ENCODE measurements around the gene ST3GAL6. TPM values are rescaled to one million over a fixed set of nuclear protein-coding genes. Genes with fewer than 3 reads are reported as not detected.
A peak's percentile ranks its signal among the peaks of the same experiment; 100 is the strongest.

Gene ST3GAL6
- total RNA-seq, 2 experiments from 2014 or later, result 0.28 to 0.58 TPM

DNA sequence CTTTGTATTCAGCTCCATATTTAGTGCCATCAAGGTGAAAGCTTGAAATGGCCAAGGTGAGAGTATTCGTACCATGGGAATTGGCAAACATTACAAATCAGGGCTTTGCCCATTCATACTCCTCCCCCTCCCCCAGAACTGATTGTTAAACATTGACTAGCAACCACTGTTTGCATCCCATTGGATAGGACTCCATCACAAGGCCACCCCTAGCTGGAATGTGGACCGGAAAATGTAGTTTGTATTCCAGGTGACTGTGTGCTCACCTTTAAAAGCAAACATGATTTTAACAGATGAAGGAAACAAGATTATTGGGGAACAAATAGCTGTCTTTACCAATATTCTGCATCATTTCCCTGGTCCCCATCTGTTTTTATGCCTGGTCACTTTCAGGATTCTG is 14.1 kb downstream of the ST3GAL6 start:
- Mint-ChIP-seq H3K27me3 (peaks cover 19% of the 10 kb centered on the region), H3K9me3 (no peaks in the 10 kb centered on the region), H3K4me1 (peaks cover 19% of the 10 kb centered on the region), H3K36me3 (no peaks in the 10 kb centered on the region), H3K4me3 (no peak overlapping the region), H3K27ac (no peak overlapping the region)
- no peak for DNase-seq

DNA sequence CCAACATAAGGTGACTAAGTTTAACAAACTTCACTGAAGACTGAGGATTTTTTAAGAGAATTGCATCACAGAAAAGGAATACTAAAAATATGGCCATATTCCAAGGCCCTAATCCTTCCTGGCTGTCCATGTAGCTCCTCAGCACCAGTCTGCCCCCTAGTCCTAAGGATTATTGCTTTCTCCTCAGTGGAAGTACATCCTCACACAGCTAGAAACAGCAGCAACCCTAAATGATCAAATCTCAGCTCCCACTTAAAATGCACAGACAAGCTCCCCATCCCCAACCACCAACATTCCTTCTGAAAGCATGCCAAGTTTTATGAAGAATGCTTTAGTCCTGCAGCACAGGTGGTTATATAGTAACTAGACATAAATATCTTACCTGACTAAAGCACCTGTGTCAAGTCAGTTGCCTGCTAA is 14.7 kb downstream of the ST3GAL6 start:
- Mint-ChIP-seq H3K27ac (no peak overlapping the region), H3K4me1 (peaks cover 19% of the 10 kb centered on the region), H3K4me3 (no peak overlapping the region), H3K9me3 (no peaks in the 10 kb centered on the region), H3K27me3 (peaks cover 19% of the 10 kb centered on the region), H3K36me3 (no peaks in the 10 kb centered on the region)
- DNase-seq, result no peak

DNA sequence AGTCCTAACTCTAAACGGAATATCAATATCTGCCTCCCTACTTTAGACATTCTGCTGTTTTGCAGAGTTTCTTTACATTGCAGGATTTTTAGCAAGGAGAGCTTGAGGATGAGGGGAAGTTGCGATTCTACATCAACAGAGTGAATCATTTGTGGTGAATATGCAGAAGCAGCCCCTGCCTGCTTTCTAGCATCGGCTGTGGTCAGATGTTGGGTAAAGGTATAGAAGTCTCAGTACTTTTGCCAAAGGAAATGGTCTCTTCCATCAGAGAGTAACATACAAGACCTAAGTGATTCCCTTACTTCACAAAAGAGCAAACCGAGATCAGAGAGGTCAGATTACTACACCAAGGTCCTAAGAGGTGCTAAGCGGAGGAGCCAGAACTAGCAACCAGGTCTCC is 15.2 kb downstream of the ST3GAL6 start:
- H3K27ac Mint-ChIP-seq, result no peak overlapping the region
- H3K4me1 Mint-ChIP-seq, result peaks cover 21% of the 10 kb centered on the region

DNA sequence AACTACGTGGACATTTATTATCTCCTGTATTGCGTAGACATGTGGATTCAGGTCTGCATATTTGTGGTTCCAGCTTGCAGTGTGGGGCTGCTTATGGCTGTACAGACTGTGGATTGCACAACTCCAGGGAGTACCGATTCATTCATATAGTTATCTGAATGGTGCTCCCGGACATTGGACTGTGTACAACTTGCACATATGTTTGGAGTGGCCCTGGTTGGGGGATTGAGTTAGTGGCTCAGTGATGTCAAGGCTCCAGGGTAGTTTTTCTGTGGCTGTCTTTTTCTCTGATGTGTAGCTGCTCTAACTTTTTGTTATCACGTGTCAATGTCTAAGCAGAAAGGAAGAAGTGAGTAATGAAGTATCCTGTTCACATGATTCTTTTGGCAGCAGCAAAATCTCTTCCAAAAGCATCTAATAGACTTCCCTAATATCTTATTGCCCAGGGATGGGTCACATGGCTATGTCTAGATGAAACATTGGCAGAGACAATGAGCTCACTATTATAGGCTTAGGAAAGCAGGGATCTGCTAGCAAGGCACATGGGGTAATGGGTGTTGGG is 15.8 kb downstream of the ST3GAL6 start:
- Mint-ChIP-seq H3K4me3 (no peak overlapping the region), H3K27me3 (peaks cover 22% of the 10 kb centered on the region), H3K9me3 (no peaks in the 10 kb centered on the region), H3K4me1 (peaks cover 22% of the 10 kb centered on the region), H3K27ac (no peak overlapping the region), H3K36me3 (no peaks in the 10 kb centered on the region)
- no peak for DNase-seq

More for the DNA sequence above, 15.2 kb downstream of the ST3GAL6 start:
- Mint-ChIP-seq H3K27me3 (peaks cover 22% of the 10 kb centered on the region), H3K4me3 (no peak overlapping the region), H3K9me3 (no peaks in the 10 kb centered on the region), H3K36me3 (no peaks in the 10 kb centered on the region)
- DNase-seq, result no peak

DNA sequence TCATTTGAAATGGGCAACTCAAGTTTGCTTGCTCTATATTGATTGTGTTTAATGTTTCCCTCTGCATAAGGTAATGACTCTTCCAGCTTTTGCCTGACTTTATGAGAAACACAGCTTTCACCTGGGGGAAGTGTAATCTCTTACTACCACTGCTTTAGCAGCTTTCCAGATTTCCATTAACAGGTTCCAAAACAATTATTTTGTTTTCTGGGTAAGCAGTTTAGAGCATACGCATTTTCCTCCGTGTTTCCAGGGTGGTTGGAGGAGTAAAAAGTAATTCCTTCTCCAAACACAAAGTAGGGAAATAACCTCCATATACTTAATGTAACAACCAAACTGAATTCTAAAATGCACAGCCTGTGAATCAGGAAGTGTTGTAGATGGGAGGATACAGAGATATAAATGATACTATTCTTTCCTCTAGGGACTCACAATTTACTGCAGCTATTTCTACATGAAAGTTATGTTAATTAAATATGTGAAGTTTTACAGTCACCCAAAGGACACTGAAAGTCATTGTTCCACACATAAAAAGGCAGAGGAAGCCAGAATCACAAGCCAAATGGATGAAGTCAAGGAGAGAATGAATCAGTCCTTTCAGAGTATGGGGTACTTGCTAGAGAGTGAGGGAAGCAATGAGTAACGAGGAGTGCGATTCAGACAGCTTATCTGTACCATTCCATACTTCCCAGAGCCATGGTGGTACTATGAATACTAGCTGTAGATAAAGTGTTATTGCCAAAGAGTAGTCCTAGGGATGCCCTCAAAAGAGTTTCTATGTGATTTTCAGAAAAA is 16.6 kb downstream of the ST3GAL6 start:
- DNase-seq, result no peak
- no peak overlapping the region for H3K4me3 Mint-ChIP-seq
- H3K36me3 Mint-ChIP-seq, result no peaks in the 10 kb centered on the region
- peak overlapping the region; percentile 52 for H3K27ac Mint-ChIP-seq
- H3K27me3 Mint-ChIP-seq, result peaks cover 22% of the 10 kb centered on the region
- H3K4me1 Mint-ChIP-seq, result peaks cover 22% of the 10 kb centered on the region
- H3K9me3 Mint-ChIP-seq, result no peaks in the 10 kb centered on the region

DNA sequence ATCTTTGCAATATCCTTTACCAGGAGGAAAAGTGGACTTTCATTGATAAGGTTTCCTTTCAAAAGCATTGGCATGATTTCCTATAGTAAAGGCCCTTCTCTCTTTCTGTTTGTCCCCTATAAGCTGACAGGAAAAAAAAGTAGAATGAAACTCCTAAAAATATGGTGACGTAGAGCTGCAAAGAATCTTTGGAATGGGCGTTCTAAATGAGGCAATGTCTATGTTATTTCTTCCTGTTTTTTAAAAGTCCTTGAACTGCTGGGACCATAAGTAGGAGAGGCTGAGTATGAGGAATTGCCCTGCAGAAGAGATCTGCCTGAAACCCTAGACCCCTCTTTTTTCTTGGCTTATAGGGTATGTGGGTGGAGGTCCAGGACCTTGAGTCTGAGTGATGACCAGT is 17.2 kb downstream of the ST3GAL6 start:
- Mint-ChIP-seq H3K4me3 (no peak overlapping the region), H3K27ac (no peak overlapping the region), H3K36me3 (no peaks in the 10 kb centered on the region), H3K4me1 (peaks cover 23% of the 10 kb centered on the region), H3K27me3 (peaks cover 22% of the 10 kb centered on the region), H3K9me3 (no peaks in the 10 kb centered on the region)
- no peak for DNase-seq

DNA sequence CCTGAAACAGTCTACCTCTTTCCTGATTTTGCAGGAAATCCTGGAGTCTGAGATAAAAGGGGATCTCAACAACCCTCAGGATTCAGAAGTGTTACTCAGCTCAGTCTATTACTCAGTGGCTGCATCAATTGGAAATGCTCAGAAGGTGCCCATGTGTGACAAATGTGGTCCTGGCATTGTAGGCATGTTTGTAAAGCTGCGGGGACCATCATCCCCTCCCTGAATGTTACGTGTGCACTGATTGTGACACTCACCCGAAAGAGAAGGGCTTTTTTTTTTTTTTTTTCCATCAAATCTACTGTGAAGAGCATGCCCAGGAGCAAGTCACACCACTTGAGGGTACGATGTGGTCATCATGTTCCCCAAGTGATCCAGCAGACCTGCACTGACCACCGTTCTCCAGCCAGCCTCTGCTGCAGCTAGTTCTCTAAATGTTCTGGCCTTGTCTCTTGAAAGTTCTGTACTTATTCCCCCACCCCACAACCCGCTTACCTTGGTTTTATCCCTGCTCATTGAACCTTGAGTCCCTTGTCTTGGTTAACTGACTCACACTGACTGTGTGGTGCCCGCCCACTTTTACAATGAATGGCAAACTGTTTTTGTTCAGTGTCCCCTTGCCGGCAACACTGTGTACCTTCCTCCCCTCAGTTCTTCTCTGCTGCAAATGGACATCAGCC is 19.8 kb downstream of the ST3GAL6 start:
- H3K4me3 Mint-ChIP-seq, result no peak overlapping the region
- peaks cover 15% of the 10 kb centered on the region for H3K27me3 Mint-ChIP-seq
- no peak for DNase-seq
- no peak overlapping the region for H3K27ac Mint-ChIP-seq
- H3K9me3 Mint-ChIP-seq, result no peaks in the 10 kb centered on the region
- peaks cover 35% of the 10 kb centered on the region for H3K4me1 Mint-ChIP-seq
- H3K36me3 Mint-ChIP-seq, result no peaks in the 10 kb centered on the region

DNA sequence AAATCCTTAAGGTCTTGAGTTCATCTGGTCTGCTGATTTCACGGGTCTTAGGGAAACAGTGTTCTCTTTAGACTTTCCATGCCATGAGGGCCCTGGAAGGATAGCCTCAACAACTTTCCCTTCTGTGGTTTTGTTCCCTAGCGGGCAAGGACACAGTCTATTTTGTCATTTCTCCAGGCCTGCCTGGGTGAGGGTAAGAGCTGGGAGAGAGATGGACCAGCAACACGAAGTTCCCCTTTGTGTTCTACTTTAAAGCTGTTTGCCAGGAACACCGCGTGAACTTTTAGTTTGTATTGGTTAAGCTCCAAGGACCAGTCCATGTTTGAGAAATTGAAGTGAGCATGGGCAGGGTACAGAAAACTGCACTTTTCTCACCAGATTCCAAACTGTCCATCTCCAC is 20.9 kb downstream of the ST3GAL6 start:
- H3K4me1 Mint-ChIP-seq, result peaks cover 28% of the 10 kb centered on the region

DNA sequence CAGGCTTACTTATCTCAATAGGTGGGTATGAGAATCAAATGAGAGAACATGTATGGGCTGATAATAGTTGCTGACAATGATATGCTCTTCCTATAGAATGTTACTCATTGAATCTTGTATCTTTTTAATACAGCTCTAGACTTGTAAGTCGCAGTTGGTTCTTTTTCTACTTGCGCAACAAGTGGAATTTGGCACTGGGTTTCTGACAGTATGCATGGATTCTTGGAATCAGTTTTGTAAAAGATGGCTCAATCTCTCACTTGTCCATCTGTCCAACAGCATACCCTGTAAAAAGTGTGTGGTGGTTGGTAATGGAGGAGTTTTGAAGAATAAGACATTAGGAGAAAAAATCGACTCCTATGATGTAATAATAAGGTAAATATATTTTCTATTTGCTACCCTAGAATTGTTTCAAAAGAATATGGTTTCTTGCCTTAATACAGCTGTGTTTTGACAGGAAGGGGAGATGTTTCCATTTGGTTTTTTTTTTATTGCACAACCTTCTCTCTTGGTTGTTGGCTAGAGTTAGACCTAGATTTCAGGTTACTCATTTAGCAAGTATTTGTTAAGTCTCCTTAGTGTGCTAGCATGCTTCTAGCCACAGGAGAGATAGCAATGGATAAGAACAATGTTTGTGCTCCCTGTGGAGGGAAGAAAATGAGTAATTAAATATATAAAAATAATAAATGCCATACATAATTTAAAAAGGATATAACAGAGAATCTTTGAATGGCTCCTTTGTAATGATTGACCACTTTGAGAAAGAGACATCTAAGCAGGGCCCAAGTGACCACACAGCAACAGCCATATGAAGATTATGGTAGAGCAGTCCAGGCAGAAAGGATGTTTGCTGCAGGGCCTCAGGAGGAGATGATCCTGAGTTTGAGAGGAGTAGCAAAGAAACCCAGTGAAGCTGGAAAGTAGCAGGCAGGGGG is 21.8 kb downstream of the ST3GAL6 start:
- Mint-ChIP-seq H3K27me3 (peaks cover 7% of the 10 kb centered on the region), H3K9me3 (no peaks in the 10 kb centered on the region), H3K4me1 (peaks cover 21% of the 10 kb centered on the region), H3K4me3 (no peak overlapping the region), H3K27ac (peak overlapping the region; percentile 76), H3K36me3 (no peaks in the 10 kb centered on the region)
- no peak for DNase-seq

More for the DNA sequence above, 20.9 kb downstream of the ST3GAL6 start:
- Mint-ChIP-seq H3K27ac (no peak overlapping the region), H3K4me3 (no peak overlapping the region), H3K9me3 (no peaks in the 10 kb centered on the region), H3K36me3 (no peaks in the 10 kb centered on the region), H3K27me3 (peaks cover 9% of the 10 kb centered on the region)
- no peak for DNase-seq

DNA sequence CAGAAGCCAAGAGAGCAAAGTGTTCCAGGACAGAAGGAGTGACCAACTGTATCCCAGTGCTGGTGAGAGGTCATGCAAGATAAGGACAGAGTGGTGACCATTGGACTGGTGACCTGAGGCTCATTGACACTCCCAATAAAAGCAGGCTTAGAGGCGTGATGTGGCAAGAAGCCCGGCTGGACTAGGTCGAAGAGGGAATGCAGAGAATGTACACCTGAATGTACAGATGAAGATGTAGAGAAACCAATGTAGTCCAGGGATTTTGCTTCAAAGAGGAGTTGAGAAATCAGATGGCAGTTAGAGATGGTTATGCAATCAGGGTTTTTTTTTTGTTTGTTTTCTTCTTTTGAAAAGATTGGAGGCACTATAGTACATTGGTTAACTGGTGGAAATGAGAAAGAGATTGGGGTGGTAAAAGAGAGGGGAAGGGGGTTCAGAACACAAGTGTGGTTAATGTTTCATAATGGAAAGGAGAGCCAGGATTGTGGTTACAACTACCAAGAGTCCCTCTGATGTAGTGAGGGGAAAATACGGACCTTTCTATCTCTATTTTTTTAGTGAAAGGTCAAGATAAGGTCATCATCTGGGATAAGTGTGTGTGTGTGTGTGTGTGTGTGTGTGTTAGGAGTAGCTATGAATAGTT is 23.3 kb downstream of the ST3GAL6 start:
- H3K4me3 Mint-ChIP-seq, result no peak overlapping the region

DNA sequence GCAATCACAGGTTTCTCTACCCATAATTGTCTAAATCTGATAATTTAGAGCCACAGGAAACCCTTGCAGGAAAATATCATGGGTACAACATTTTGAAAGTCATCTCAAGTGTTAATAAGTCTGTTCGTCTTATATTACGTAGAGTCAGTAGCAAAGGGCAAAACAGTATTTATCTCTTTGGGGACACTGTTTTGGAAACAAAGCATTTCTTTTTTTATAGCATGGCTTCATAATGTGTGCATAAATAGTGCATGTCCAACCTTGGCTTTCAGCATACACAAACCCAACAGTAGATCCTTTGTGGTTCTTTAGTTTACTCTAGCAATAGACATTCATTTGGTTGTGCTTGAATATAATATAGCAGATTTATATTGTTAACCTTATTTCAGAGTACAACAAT is 24.0 kb downstream of the ST3GAL6 start:
- no peak for DNase-seq
- H3K27ac Mint-ChIP-seq, result no peak overlapping the region

More for the DNA sequence above, 23.3 kb downstream of the ST3GAL6 start:
- Mint-ChIP-seq H3K4me1 (peaks cover 17% of the 10 kb centered on the region), H3K36me3 (no peaks in the 10 kb centered on the region), H3K27ac (no peak overlapping the region), H3K9me3 (no peaks in the 10 kb centered on the region), H3K27me3 (peaks cover 12% of the 10 kb centered on the region)
- DNase-seq, result no peak

DNA sequence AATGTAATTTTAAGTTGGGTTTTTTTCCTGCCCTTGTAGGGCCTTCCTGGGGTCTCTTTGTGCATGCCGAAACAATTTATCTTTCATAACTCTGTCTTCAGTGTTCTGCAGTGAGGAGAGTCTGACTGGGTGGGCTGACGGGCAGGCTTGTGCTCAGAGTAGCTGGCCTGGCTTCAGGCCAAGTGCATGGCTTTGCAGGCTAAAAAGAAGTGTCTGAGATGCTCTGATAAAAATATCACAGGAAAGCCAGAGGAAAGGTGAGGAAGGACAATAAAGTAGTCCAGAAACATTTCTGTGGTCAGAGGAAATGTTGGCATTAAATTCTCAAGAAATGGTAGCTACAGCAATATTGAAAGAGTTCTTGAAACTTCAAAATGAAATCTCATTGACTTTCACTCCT is 25.5 kb downstream of the ST3GAL6 start:
- DNase-seq, result no peak
- peaks cover 8% of the 10 kb centered on the region for H3K27me3 Mint-ChIP-seq
- no peaks in the 10 kb centered on the region for H3K9me3 Mint-ChIP-seq
- no peak overlapping the region for H3K27ac Mint-ChIP-seq
- H3K4me1 Mint-ChIP-seq, result peaks cover 13% of the 10 kb centered on the region
- H3K4me3 Mint-ChIP-seq, result no peak overlapping the region
- no peaks in the 10 kb centered on the region for H3K36me3 Mint-ChIP-seq

More for the DNA sequence above, 24.0 kb downstream of the ST3GAL6 start:
- Mint-ChIP-seq H3K4me1 (peaks cover 17% of the 10 kb centered on the region), H3K9me3 (no peaks in the 10 kb centered on the region), H3K4me3 (no peak overlapping the region), H3K36me3 (no peaks in the 10 kb centered on the region), H3K27me3 (peaks cover 12% of the 10 kb centered on the region)

DNA sequence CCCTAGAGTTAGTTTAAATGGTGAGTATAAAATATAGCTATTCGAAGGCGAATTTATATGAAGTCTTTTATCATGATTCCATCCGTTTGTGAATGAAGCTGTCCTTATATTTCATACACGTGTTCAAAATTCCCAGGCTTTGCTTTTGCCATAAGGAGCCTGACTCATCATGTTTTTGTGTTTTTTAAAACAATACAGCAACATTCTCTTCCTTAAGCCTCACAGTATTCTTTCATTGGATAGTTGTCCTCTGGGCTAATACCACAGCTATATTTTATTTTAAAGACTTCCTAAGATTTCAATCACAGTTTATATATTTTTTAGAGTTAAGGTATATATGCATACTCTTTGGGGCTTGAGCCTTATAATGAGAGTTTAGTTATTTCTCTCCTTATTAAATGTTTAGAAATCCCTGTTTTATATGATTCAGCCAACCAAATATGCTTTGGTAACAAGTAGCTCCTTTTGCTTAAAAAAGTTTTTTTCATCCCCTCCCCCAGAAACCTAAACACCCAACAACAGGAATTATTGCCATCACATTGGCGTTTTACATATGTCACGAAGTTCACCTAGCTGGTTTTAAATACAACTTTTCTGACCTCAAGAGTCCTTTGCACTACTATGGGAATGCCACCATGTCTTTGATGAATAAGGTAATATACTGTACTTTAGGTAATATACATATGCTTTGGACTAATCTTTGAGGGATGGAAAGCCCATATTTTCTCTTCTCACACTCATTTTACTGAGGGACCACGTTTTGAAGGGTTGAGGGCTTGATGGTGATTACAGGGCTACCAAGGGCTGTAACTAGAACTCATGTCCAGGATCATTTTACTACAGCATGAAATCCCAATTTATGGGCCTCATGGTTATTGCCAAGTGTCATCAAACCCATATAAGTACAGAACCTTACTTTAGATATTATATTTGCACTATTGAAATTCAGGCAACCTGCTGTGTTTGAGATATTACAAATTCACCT is 28.5 kb downstream of the ST3GAL6 start:
- Mint-ChIP-seq H3K36me3 (no peaks in the 10 kb centered on the region), H3K4me3 (no peak overlapping the region), H3K27ac (no peak overlapping the region), H3K27me3 (peaks cover 8% of the 10 kb centered on the region), H3K4me1 (peaks cover 2% of the 10 kb centered on the region), H3K9me3 (no peaks in the 10 kb centered on the region)
- DNase-seq, result no peak

All from activated naive CD8-positive, alpha-beta T cell treated with anti-CD3 and anti-CD28 coated beads for 36 hours (primary cell).